ENCODE results near the gene ACAP2.
A peak's percentile ranks its signal among the peaks of the same experiment; 100 is the strongest.

The ACAP2 gene

DNA sequence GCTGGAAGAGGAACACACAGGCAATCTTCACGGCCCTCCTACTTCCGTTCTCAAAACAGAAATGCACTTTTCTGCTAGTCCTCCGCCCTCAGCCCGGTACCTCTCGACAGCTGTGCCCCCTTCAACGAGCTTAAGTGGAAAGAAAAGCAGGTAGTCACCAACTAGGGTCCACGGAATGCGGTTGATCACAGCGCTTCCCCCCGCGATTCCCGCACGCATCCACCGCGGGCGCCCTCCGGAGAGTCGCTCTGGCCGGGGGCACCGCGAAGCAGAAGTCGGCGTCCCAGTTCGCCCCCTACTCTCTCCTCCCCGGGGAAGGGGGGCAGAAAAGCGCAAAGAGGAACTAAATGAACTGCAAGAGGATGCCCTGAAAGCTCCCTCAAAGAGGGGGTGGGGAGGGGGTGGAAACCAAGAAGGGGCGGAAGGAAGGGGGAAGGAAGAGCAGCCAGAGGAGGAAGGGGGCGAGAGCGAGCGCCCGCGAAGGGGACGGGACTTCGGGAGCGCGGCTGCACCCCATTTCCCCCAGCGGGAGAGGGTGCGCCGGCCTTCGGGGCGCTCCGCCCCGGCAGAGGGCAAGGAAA, 738 bp downstream of the ACAP2 start:
- H3K4me3 ChIP-seq (ENCODE audit: low read length): peak overlapping the region; percentile 88
- DNase-seq (ENCODE audit: low read depth): no peak
- TF ChIP-seq, protein P1, sequence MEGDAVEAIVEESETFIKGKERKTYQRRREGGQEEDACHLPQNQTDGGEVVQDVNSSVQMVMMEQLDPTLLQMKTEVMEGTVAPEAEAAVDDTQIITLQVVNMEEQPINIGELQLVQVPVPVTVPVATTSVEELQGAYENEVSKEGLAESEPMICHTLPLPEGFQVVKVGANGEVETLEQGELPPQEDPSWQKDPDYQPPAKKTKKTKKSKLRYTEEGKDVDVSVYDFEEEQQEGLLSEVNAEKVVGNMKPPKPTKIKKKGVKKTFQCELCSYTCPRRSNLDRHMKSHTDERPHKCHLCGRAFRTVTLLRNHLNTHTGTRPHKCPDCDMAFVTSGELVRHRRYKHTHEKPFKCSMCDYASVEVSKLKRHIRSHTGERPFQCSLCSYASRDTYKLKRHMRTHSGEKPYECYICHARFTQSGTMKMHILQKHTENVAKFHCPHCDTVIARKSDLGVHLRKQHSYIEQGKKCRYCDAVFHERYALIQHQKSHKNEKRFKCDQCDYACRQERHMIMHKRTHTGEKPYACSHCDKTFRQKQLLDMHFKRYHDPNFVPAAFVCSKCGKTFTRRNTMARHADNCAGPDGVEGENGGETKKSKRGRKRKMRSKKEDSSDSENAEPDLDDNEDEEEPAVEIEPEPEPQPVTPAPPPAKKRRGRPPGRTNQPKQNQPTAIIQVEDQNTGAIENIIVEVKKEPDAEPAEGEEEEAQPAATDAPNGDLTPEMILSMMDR (conservative IDR thresholded peaks at IDR 0.05; ENCODE audit: low read depth, low read length): no peak

DNA sequence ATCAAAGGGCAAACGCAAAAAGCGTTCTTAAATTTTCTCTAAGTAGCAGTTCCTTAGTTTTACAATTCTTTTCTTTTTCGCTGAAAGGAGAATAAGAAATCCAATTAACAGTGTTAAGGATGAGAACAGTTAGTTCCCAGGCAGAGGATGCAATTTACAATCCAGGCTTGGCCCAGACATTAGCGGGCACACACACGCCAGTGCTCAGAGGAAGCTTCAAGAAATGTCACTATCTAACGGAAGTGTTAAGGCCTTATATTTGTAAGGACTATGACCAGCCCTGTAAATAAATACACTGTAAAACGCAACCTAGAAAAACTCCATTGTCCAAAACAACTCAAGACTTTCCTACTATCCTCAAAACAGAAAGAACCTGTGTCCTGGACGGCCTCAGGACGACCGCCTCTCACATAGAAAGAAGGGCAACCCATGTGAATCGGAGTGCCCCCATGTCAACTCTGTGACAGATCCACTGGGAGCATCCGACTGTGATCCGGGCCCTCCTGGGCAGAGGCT, 1.3 kb downstream of the ACAP2 start:
- TF ChIP-seq, protein P1 (conservative IDR thresholded peaks at IDR 0.05; ENCODE audit: low read depth, low read length): no peak
- no peak for DNase-seq (ENCODE audit: low read depth)
- peak overlapping the region; percentile 88 for H3K4me3 ChIP-seq (ENCODE audit: low read length)

- peak overlapping the region; percentile 88 for H3K4me3 ChIP-seq (ENCODE audit: low read length)
- no peak for DNase-seq (ENCODE audit: low read depth)
- TF ChIP-seq, protein P1 (conservative IDR thresholded peaks at IDR 0.05; ENCODE audit: low read depth, low read length): no peak
These were observed 1.8 kb downstream of the ACAP2 start for GRCh38 chr3:195441051-195441450.

DNA sequence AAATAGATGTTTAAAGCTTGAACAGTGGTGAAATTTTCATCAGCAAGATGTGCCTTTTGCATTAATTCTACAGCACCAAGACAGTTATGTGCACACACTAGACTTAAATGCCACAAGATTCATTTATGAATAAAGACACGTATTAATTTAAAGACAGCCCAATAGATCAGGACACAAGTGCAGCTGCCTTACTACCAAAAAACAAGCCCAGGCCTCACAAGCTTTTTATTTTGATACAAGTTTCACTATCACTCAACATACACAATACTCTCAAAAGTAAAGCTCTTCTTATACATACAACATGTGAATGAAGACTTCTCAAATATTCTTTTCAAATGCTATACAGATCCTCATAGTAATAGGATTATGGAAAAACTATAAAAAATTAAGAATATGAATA, 2.4 kb downstream of the ACAP2 start:
- TF ChIP-seq, protein P1 (conservative IDR thresholded peaks at IDR 0.05; ENCODE audit: low read depth, low read length): no peak
- no peak overlapping the region for H3K4me3 ChIP-seq (ENCODE audit: low read length)
- no peak for DNase-seq (ENCODE audit: low read depth)

DNA sequence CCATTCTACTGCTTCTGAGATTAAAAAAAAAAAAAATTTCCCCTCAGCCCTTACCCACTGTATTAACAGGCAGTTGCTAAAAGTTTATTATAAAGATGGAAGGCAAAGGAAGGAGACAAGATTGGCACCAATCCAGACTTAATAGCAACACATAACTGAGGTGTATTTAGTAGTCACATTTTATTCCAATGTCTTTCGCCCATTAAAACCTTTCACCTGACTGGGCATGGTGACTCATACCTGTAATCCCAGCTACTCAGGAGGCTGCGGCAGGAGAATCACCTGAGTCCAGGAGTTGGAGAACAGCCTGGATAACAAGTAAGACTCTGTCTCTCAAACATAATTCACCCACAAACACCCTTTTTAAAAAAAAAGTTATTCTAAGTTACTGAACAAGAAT, 4.4 kb downstream of the ACAP2 start:
- TF ChIP-seq, protein P1 (conservative IDR thresholded peaks at IDR 0.05; ENCODE audit: low read depth, low read length): no peak
- H3K4me3 ChIP-seq (ENCODE audit: low read length): no peak overlapping the region
- DNase-seq (ENCODE audit: low read depth): peak; percentile 50

DNA sequence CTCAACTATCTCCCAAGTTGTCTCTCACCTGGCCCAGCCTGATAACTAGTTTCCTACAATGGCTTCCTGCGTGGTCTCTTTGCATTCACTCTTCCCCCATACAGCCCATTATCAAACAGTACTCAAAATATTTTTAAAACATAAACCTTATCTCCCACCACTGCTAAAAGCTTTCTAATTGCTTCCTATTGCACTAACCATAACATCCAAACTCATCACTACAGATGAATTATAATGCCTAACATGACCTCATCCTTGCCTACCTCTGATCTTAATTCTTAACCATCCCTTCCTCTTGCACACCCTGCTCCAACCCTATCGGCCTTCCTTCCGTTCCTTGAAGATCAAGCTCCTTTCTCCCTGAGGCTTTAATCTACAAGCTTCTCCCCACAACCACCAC, 17.0 kb downstream of the ACAP2 start:
- H3K4me3 ChIP-seq (ENCODE audit: low read length): no peak overlapping the region
- TF ChIP-seq, protein P1 (conservative IDR thresholded peaks at IDR 0.05; ENCODE audit: low read depth, low read length): no peak
- DNase-seq (ENCODE audit: low read depth): no peak

DNA sequence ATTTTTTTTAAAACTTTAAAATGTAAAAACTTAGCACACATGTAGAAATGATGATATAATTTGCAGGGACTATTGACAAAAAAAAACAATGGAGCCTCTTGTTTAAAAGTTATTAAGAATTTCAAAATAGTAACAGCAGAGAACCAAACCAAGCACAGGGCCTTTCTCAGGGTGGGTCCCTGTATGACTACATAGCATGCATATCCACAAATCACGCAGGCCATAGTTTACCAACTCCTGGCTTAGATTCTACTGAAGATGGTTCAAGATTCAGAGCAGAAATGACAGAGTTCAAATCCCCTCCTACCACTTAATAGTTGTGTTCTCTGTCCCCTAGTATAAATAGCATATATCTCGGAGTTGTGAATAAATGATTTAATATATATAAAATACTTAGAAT, 19.0 kb downstream of the ACAP2 start:
- TF ChIP-seq, protein P1 (conservative IDR thresholded peaks at IDR 0.05; ENCODE audit: low read depth, low read length): no peak
- no peak for DNase-seq (ENCODE audit: low read depth)
- no peak overlapping the region for H3K4me3 ChIP-seq (ENCODE audit: low read length)

Measured in retinal pigment epithelial cell (primary cell).